Fibroblast of mammary gland (primary cell): Measurements from ENCODE around the gene UCHL3.

Source experiments
- DNase-seq: peaks from one replicate; pipeline ENCODE4 v3.0.0-alpha.2; 2010; ENCODE audit warnings: low read depth
- H3K4me3 ChIP-seq: 2 replicates; pipeline ENCODE4 v1.5.1; 2011; ENCODE audit warnings: low read depth, mild to moderate bottlenecking, low read length, moderate library complexity; ENCODE audit not compliant: control insufficient read depth
- TF ChIP-seq, protein P1 (sequence below): conservative IDR thresholded peaks from 2 replicates; pipeline ENCODE4 v1.5.1; 2011; ENCODE audit warnings: low read depth, low read length, inconsistent platforms; ENCODE audit not compliant: control insufficient read depth, insufficient read depth

The UCHL3 gene

GRCh38 chr13:75618308-75618707, 68.7 kb downstream of the UCHL3 start:
- no peak overlapping the region for H3K4me3 ChIP-seq
- TF ChIP-seq, protein P1, sequence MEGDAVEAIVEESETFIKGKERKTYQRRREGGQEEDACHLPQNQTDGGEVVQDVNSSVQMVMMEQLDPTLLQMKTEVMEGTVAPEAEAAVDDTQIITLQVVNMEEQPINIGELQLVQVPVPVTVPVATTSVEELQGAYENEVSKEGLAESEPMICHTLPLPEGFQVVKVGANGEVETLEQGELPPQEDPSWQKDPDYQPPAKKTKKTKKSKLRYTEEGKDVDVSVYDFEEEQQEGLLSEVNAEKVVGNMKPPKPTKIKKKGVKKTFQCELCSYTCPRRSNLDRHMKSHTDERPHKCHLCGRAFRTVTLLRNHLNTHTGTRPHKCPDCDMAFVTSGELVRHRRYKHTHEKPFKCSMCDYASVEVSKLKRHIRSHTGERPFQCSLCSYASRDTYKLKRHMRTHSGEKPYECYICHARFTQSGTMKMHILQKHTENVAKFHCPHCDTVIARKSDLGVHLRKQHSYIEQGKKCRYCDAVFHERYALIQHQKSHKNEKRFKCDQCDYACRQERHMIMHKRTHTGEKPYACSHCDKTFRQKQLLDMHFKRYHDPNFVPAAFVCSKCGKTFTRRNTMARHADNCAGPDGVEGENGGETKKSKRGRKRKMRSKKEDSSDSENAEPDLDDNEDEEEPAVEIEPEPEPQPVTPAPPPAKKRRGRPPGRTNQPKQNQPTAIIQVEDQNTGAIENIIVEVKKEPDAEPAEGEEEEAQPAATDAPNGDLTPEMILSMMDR = no peak
- DNase-seq = no peak

GRCh38 chr13:75620020-75620419, 70.4 kb downstream of the UCHL3 start:
- TF ChIP-seq, protein P1 = no peak
- DNase-seq = no peak
- H3K4me3 ChIP-seq = no peak overlapping the region

- peak; percentile 25 for DNase-seq
- TF ChIP-seq, protein P1 = no peak
- no peak overlapping the region for H3K4me3 ChIP-seq
Observed at GRCh38 chr13:75621147-75621546, 71.6 kb downstream of the UCHL3 start.

GRCh38 chr13:75628801-75629200, 79.2 kb downstream of the UCHL3 start:
- no peak for DNase-seq
- TF ChIP-seq, protein P1 = no peak

GRCh38 chr13:75633285-75633684, 83.7 kb downstream of the UCHL3 start:
- H3K4me3 ChIP-seq = no peak overlapping the region
- TF ChIP-seq, protein P1 = no peak
- DNase-seq = peak; percentile 93

More at GRCh38 chr13:75628801-75629200, 79.2 kb downstream of the UCHL3 start:
- H3K4me3 ChIP-seq = no peak overlapping the region

DNA sequence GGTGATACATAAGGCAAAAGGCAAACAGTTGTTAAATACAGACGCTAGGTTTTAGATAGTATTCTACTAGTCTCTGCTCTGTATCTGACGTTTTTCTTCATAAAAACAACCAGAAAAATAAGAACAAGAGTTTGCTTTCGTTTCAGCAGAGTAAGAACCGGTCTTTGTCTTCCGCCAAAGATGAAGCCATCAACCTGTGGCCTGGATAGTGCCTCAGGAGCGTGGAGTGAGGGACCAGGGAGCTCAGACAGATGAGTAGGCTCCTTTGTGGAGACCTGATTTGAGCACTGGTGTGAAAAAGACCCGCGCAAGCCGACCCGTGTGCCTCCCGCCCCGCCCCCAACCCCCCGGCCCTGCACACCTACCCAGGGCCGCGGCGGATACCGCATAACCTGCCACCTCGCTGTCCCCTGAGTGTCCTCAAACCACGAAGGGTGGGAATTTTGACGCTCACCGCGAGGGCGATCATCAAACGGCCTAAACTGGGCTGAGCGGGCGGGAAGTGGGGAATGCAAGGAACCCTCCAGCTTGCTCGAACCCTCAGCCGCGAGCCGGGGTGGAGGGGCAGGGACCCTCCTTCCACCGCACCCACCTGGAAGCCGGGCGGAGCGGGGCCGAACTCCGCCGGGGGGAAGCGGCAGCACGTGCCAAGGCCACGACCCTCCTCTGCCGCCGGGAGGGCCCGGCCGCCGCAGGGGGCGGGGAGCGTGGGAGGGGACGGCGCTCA, 85.7 kb downstream of the UCHL3 start:
- peak; percentile 34 for DNase-seq
- peak overlapping the region; percentile 73 for H3K4me3 ChIP-seq
- TF ChIP-seq, protein P1 = no peak

- TF ChIP-seq, protein P1 = no peak
- H3K4me3 ChIP-seq = peak within 1 kb of the TSS; percentile 73
- no peak for DNase-seq
Observed at GRCh38 chr13:75635828-75636435, 86.3 kb downstream of the UCHL3 start, which contains the start of gene LMO7. Gene LMO7, plus strand, starts transcription at chr13:75636330. Its CDS starts 328 bp downstream, at chr13:75636658.
